GM18951 (cell line): ENCODE results near the gene GOLGA6L25.
"Not testable (repeated sequence)": the region's sequence is repeated elsewhere in the genome, so short reads cannot be mapped to it uniquely, and the experiment has no call there.

Experiments used
- in situ Hi-C: fragments of 300-500 bp; cut with MboI; formaldehyde crosslinking; loops from one replicate; pipeline ENCODE4 v1.12.0; 2022; ENCODE audit warnings: low sequenced_read_pairs, mixed read lengths, inconsistent platforms; ENCODE audit not compliant: unreplicated experiment

GOLGA6L25 gene

GRCh38 chr15:28553268-28553667 is at the start of gene GOLGA6L25:
Gene GOLGA6L25 (plus strand): TSS chr15:28553568. CDS start chr15:28553629, 61 bp downstream.
- in situ Hi-C loops: not testable (repeated sequence)

- in situ Hi-C loops: not testable (repeated sequence)
Measured at GRCh38 chr15:28508217-28508889, 45.0 kb upstream of the GOLGA6L25 start.

GRCh38 chr15:28514128-28514527 is 39.2 kb upstream of the GOLGA6L25 start:
- in situ Hi-C loops: not testable (repeated sequence)

GRCh38 chr15:28515208-28515607 is 38.2 kb upstream of the GOLGA6L25 start:
- in situ Hi-C loops: not testable (repeated sequence)

GRCh38 chr15:28532954-28533353 is 20.4 kb upstream of the GOLGA6L25 start, which contains the start of gene GOLGA8G:
Gene GOLGA8G (minus strand): TSS chr15:28532971. CDS start chr15:28532909, 62 bp downstream.
- in situ Hi-C loops: not testable (repeated sequence)

GRCh38 chr15:28573351-28573750 is 20.0 kb downstream of the GOLGA6L25 start:
- in situ Hi-C loops: not testable (repeated sequence)

GRCh38 chr15:28588977-28589606 is 35.7 kb downstream of the GOLGA6L25 start:
- in situ Hi-C loops: not testable (repeated sequence)

- in situ Hi-C loops: not testable (repeated sequence)
Measured at GRCh38 chr15:28589769-28590168, 36.4 kb downstream of the GOLGA6L25 start.

- in situ Hi-C loops: not testable (repeated sequence)
Measured at GRCh38 chr15:28592395-28592794, 39.0 kb downstream of the GOLGA6L25 start.

GRCh38 chr15:28593424-28594129 is 40.2 kb downstream of the GOLGA6L25 start:
- in situ Hi-C loops: not testable (repeated sequence)

- in situ Hi-C loops: not testable (repeated sequence)
Measured at GRCh38 chr15:28597471-28597870, 44.1 kb downstream of the GOLGA6L25 start.

GRCh38 chr15:28598209-28598608 is 44.8 kb downstream of the GOLGA6L25 start:
- in situ Hi-C loops: not testable (repeated sequence)

- in situ Hi-C loops: loop anchor here (25.0 kb wide), 1 partner anchor 315 kb away; no protein-coding TSS in a partner anchor
Measured at GRCh38 chr15:28602152-28602551, 48.8 kb downstream of the GOLGA6L25 start.
